ENCODE data around the gene TBCA.

DNA sequence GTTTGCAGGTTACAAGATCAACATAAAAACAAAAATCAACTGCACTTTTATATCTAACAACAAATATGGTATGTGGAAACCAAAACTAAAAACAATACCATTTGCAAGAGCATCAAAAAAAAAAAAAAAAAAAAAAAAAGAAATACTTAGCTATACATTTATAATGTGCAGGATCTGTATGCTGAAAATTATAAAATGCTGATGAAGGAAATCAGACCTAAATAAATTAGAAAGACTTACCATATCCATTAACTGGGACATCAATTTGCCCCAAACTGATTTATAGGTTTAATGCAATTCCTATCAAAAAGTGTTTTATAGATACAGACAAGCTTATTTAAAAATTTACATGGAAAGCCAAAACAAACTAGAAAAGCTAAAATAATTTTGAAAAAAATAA, 77.2 kb downstream of the TBCA start:
- TF ChIP-seq SIN3A (IDR thresholded peaks at IDR 0.05; ENCODE audit: borderline replicate concordance, insufficient read depth, low read depth, low read length) (no peak), TCF7L2 (IDR thresholded peaks at IDR 0.05; ENCODE audit: low read depth, low read length) (no peak), POLR2AphosphoS5 (IDR thresholded peaks at IDR 0.05; ENCODE audit: low read depth, low read length) (no peak)
- TF ChIP-seq, protein P1, sequence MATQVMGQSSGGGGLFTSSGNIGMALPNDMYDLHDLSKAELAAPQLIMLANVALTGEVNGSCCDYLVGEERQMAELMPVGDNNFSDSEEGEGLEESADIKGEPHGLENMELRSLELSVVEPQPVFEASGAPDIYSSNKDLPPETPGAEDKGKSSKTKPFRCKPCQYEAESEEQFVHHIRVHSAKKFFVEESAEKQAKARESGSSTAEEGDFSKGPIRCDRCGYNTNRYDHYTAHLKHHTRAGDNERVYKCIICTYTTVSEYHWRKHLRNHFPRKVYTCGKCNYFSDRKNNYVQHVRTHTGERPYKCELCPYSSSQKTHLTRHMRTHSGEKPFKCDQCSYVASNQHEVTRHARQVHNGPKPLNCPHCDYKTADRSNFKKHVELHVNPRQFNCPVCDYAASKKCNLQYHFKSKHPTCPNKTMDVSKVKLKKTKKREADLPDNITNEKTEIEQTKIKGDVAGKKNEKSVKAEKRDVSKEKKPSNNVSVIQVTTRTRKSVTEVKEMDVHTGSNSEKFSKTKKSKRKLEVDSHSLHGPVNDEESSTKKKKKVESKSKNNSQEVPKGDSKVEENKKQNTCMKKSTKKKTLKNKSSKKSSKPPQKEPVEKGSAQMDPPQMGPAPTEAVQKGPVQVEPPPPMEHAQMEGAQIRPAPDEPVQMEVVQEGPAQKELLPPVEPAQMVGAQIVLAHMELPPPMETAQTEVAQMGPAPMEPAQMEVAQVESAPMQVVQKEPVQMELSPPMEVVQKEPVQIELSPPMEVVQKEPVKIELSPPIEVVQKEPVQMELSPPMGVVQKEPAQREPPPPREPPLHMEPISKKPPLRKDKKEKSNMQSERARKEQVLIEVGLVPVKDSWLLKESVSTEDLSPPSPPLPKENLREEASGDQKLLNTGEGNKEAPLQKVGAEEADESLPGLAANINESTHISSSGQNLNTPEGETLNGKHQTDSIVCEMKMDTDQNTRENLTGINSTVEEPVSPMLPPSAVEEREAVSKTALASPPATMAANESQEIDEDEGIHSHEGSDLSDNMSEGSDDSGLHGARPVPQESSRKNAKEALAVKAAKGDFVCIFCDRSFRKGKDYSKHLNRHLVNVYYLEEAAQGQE (IDR thresholded peaks at IDR 0.05; ENCODE audit: insufficient read depth in 1 of 2, low read depth in 2 of 2, low read length in 1 of 2) = no peak

All from Panc1 (cell line).